ENCODE results near the gene MLPH. TPM values are rescaled to one million over a fixed set of nuclear protein-coding genes. Genes with fewer than 3 reads are reported as not detected.

The MLPH gene
- total RNA-seq, 2 donors from 2014 or later = 0.75 to 1.0 TPM

DNA sequence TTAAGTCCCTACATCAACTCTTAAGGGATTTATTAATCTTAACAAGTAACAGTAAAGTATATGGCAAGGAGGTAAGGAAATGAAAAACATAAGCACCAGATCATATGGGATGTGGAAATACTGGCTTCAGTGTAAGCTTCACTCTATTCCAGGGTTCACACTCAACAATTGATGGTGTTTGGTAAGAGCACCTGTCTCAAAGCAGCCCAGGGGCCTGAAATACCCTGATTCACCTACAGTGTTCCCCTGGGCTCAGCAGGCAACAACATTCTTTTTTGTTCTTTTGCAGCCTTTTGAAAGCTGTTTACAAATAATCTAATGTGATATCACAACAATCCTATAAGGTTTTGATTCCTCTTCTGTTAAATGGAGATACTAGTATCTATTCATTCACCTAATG is 1.2 kb upstream of the MLPH start:
- Histone ChIP-seq H3K4me1 (ENCODE audit: control insufficient read depth, insufficient read depth, low read length) (peaks cover 5% of the 10 kb centered on the region), H3K9me3 (ENCODE audit: control insufficient read depth, low read length) (peaks cover 4% of the 10 kb centered on the region), H3K27ac (ENCODE audit: low read depth, low read length) (no peak overlapping the region), H3K9ac (ENCODE audit: extremely low read depth, low read length, poor library complexity, severe bottlenecking) (no peak overlapping the region), H3K36me3 (ENCODE audit: control insufficient read depth, insufficient read depth, low read length) (no peaks in the 10 kb centered on the region), H3K27me3 (ENCODE audit: control insufficient read depth, insufficient read depth, low read length, poor library complexity, severe bottlenecking) (peaks cover 73% of the 10 kb centered on the region), H3K4me3 (ENCODE audit: low read length) (peak overlapping the region; percentile 82)
- H3K36me3 Mint-ChIP-seq (ENCODE audit: low read depth) = no peaks in the 10 kb centered on the region
- H3K4me1 Mint-ChIP-seq = peaks cover 19% of the 10 kb centered on the region
- TF ChIP-seq, protein P1, sequence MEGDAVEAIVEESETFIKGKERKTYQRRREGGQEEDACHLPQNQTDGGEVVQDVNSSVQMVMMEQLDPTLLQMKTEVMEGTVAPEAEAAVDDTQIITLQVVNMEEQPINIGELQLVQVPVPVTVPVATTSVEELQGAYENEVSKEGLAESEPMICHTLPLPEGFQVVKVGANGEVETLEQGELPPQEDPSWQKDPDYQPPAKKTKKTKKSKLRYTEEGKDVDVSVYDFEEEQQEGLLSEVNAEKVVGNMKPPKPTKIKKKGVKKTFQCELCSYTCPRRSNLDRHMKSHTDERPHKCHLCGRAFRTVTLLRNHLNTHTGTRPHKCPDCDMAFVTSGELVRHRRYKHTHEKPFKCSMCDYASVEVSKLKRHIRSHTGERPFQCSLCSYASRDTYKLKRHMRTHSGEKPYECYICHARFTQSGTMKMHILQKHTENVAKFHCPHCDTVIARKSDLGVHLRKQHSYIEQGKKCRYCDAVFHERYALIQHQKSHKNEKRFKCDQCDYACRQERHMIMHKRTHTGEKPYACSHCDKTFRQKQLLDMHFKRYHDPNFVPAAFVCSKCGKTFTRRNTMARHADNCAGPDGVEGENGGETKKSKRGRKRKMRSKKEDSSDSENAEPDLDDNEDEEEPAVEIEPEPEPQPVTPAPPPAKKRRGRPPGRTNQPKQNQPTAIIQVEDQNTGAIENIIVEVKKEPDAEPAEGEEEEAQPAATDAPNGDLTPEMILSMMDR (conservative IDR thresholded peaks at IDR 0.05) = peak; percentile 25
- H3K27me3 Mint-ChIP-seq (ENCODE audit: insufficient read depth) = peaks cover 78% of the 10 kb centered on the region
- DNase-seq = no peak
- peak overlapping the region; percentile 59 for H3K4me3 Mint-ChIP-seq
- H3K27ac Mint-ChIP-seq = no peak overlapping the region
- H3K9me3 Mint-ChIP-seq = peaks cover 9% of the 10 kb centered on the region

DNA sequence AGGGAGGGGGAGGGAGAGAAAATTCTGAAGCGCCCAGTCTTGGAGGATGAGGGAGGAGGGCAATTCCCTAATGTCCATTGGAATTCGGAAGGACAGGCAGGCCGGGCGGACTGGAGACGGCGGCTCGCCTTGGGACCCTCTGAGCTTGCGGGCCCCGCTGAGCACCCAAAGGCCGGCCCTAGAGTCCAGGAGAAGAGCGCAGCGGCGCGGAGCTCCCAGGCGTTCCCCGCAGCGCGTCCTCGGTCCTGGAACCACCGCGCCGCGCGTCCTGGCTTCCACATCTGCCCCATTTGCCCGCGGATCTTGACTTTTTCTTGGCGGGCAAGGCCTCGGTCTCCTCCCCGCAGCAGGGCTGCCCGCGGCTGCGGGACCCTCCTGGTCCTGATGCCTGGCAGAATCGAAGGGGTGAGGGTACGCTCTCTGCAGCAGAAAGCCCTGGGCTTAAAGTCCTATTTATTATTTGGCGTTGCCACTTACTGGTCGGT is 675 bp upstream of the MLPH start:
- Histone ChIP-seq H3K36me3 (ENCODE audit: control insufficient read depth, insufficient read depth, low read length) (no peaks in the 10 kb centered on the region), H3K27ac (ENCODE audit: low read depth, low read length) (no peak overlapping the region), H3K9me3 (ENCODE audit: control insufficient read depth, low read length) (peaks cover 9% of the 10 kb centered on the region), H3K27me3 (ENCODE audit: control insufficient read depth, insufficient read depth, low read length, poor library complexity, severe bottlenecking) (peaks cover 67% of the 10 kb centered on the region), H3K9ac (ENCODE audit: extremely low read depth, low read length, poor library complexity, severe bottlenecking) (no peak overlapping the region), H3K4me3 (ENCODE audit: low read length) (peak overlapping the region; percentile 82), H3K4me1 (ENCODE audit: control insufficient read depth, insufficient read depth, low read length) (peaks cover 5% of the 10 kb centered on the region)
- DNase-seq = peak; percentile 62
- 1% methylated on average over 28 to 36 of the region's 36 CpGs for WGBS, 2 experiments (ENCODE audit: insufficient coverage in 1 of 2, insufficient read length in 1 of 2)
- H3K4me1 Mint-ChIP-seq = peaks cover 19% of the 10 kb centered on the region
- peak overlapping the region; percentile 59 for H3K4me3 Mint-ChIP-seq
- H3K27ac Mint-ChIP-seq = no peak overlapping the region
- no peaks in the 10 kb centered on the region for H3K36me3 Mint-ChIP-seq (ENCODE audit: low read depth)
- H3K27me3 Mint-ChIP-seq (ENCODE audit: insufficient read depth) = peaks cover 78% of the 10 kb centered on the region
- peaks cover 14% of the 10 kb centered on the region for H3K9me3 Mint-ChIP-seq
- TF ChIP-seq, protein P1 (conservative IDR thresholded peaks at IDR 0.05) = no peak

DNA sequence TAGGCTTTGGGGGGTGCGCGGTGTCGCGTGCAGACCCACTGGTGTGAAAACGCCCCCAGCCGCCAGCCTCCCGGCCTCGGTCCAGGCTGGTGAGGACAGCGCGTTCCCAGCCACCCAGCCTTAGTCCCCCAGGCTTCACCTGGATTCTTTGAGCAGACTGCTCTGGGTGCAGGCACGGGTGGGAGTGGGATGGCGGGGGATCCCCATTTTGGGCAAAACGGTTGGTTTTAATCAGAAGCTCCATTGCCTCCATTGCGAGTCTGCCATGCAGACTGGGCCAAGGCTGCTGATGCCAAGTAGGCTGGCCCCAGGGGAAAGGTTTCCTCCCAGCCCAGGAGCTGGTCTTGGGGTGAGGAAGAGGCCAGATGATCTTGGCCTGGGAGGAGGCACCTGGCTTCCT is 445 bp downstream of the MLPH start:
- Histone ChIP-seq H3K9ac (ENCODE audit: extremely low read depth, low read length, poor library complexity, severe bottlenecking) (no peak overlapping the region), H3K27me3 (ENCODE audit: control insufficient read depth, insufficient read depth, low read length, poor library complexity, severe bottlenecking) (peaks cover 57% of the 10 kb centered on the region), H3K36me3 (ENCODE audit: control insufficient read depth, insufficient read depth, low read length) (no peaks in the 10 kb centered on the region), H3K4me3 (ENCODE audit: low read length) (no peak overlapping the region), H3K27ac (ENCODE audit: low read depth, low read length) (no peak overlapping the region), H3K4me1 (ENCODE audit: control insufficient read depth, insufficient read depth, low read length) (peaks cover 5% of the 10 kb centered on the region), H3K9me3 (ENCODE audit: control insufficient read depth, low read length) (peaks cover 16% of the 10 kb centered on the region)
- Mint-ChIP-seq H3K27ac (no peak overlapping the region), H3K4me1 (peaks cover 19% of the 10 kb centered on the region), H3K36me3 (ENCODE audit: low read depth) (peaks cover 6% of the 10 kb centered on the region), H3K9me3 (peaks cover 24% of the 10 kb centered on the region), H3K4me3 (peak overlapping the region; percentile 59), H3K27me3 (ENCODE audit: insufficient read depth) (peaks cover 72% of the 10 kb centered on the region)
- WGBS, 2 experiments (ENCODE audit: insufficient coverage in 1 of 2, insufficient read length in 1 of 2) = 57% methylated on average over 14 of the region's 14 CpGs; no CpG with 5 or more reads in 1 of the 2 experiments
- TF ChIP-seq, protein P1 (conservative IDR thresholded peaks at IDR 0.05) = no peak
- no peak for DNase-seq

All from endodermal cell (in vitro differentiated cells).